Heart right ventricle (tissue), 16 donors: ENCODE results near the gene KLHL17. TPM values are rescaled to one million over a fixed set of nuclear protein-coding genes. Genes with fewer than 3 reads are reported as not detected.

Source experiments
- ATAC-seq, 8 donors: fragments of 200-7000 bp; cut with Tn5 transposase; one replicate each; pipeline ENCODE4 v1.9.1; 2020; ENCODE audit warnings: mild to moderate bottlenecking in 8 of 8, moderate library complexity in 8 of 8, moderate number of reproducible peaks in 1 of 8
- DNase-seq, 2 donors: peaks; one replicate each; pipeline ENCODE4 v3.0.0-alpha.2; 2020
- H3K27ac ChIP-seq, 10 donors: fragments of 200-600 bp; sonication (generic) in 2 of 10; one replicate each; pipeline versions ENCODE4 v1.5.0 to v1.8.0; 2020 to 2022; ENCODE audit warnings: mild to moderate bottlenecking in 3 of 10
- H3K27me3 ChIP-seq, 7 donors: fragments of 200-600 bp; one replicate each; pipeline ENCODE4 v1.8.0; 2021 to 2022; ENCODE audit warnings: mild to moderate bottlenecking in 2 of 7
- H3K36me3 ChIP-seq, 9 donors: fragments of 200-600 bp; sonication (generic) in 1 of 9; one replicate each; pipeline versions ENCODE4 v1.5.0 to v1.8.0; 2020 to 2022; ENCODE audit warnings: mild to moderate bottlenecking in 2 of 9
- H3K4me1 ChIP-seq, 9 donors: fragments of 200-600 bp; sonication (generic) in 1 of 9; one replicate each; pipeline versions ENCODE4 v1.5.0 to v1.8.0; 2020 to 2022; ENCODE audit warnings: mild to moderate bottlenecking in 4 of 9
- H3K4me3 ChIP-seq, 10 donors: fragments of 200-600 bp; sonication (generic) in 2 of 10; one replicate each; pipeline versions ENCODE4 v1.5.0 to v1.8.0; 2020 to 2022; ENCODE audit warnings: mild to moderate bottlenecking in 7 of 10, moderate library complexity in 2 of 10
- H3K9me3 ChIP-seq, 11 donors: fragments of 200-600 bp in 10 of 11; sonication (generic) in 2 of 11; one replicate each; pipeline versions ENCODE4 v1.5.0 to v1.8.0; 2013 to 2022; ENCODE audit warnings: mild to moderate bottlenecking in 2 of 11, control low read depth in 1 of 11, moderate library complexity in 1 of 11
- WGBS, 2 donors: extraction: QIAGEN DNeasy Blood & Tissue Kit; methylation state at CpG; one replicate each; pipeline ENCODE4 v1.1.7; 2013; ENCODE audit warnings: inconsistent platforms in 1 of 2; 5-methylcytosine and 5-hydroxymethylcytosine counted together
- intact Hi-C, 10 donors: fragments of 100-400 bp; cut with DNase I; formaldehyde crosslinking; loops; one replicate each; pipeline versions ENCODE4 v1.11.1 to v1.14.2; 2022
- polyA plus RNA-seq, 2 donors: library from polyadenylated mRNA; stranded (reverse); fragments of 200-250 nt; gene quantifications; one replicate each; pipeline ENCODE4 v1.2.3, GENCODE V29; 2013
- total RNA-seq, 10 donors: library from RNA; stranded (reverse); fragmentation: NEBNext Ultra II Directional in 3 of 10; extraction: Animal tissue kit (Norgen Biotek cat#: 25700) in 3 of 10; gene quantifications; one replicate each; pipeline versions ENCODE4 v1.2.1 to v1.2.4, GENCODE V29; 2021 to 2023
- TF ChIP-seq, protein P1 (sequence below), 9 donors: fragments of 200-600 bp; sonication (generic) in 2 of 9; IDR thresholded peaks; one replicate each; pipeline versions ENCODE4 v1.5.0 to v1.8.0; 2021 to 2022; ENCODE audit warnings: antibody characterized with exemption in 9 of 9, mild to moderate bottlenecking in 5 of 9, moderate library complexity in 1 of 9
- donor health status: Arrhythmogenic right ventricular cardiomyopathy.
- donor health status: ischemic (EF 13 %, LVEDD 7.1; RV severe dilation, severe dysfunction).
- donor health status: healthy with polysubstance abuse.
- donor health status: DM: no; HTN: yes; CAD: no.
- donor health status: DM: no; HTN: no; CAD: no.
- donor health status: ischemic (EF 25% LVEDD 6.9; RV normal size, moderate dysfunction).
- donor health status: ischemic (EF 25% LVEDD 5.7; RV mildly dilated, moderate dysfunction).
- donor health status: healthy.
- donor health status: DM: yes; HTN: yes; CAD: no.
- donor health status: Ischemic cardiomyopathy.
- donor health status: ischemic (EF 35%, LVEDD 5.7; RV mildly dilated, moderate dysfunction).
- donor health status: nonischemic (EF 11% LVEDD 7.7; RV severe dilation, severe dysfunction).
- donor health status: DM: yes; HTN: yes; CAD: no.
- donor health status: PGD.
- donor health status: ischemic (EF 29% LVEDD 5.4; RV normal size, mild dysfunction).
- donor health status: nonischemic (EF 23%, LVEDD 6.1; RV moderate dilation, normal function).

The KLHL17 gene
- total and polyA plus RNA-seq, 12 donors: 1.3 to 10.2 (median 3.7) TPM

DNA sequence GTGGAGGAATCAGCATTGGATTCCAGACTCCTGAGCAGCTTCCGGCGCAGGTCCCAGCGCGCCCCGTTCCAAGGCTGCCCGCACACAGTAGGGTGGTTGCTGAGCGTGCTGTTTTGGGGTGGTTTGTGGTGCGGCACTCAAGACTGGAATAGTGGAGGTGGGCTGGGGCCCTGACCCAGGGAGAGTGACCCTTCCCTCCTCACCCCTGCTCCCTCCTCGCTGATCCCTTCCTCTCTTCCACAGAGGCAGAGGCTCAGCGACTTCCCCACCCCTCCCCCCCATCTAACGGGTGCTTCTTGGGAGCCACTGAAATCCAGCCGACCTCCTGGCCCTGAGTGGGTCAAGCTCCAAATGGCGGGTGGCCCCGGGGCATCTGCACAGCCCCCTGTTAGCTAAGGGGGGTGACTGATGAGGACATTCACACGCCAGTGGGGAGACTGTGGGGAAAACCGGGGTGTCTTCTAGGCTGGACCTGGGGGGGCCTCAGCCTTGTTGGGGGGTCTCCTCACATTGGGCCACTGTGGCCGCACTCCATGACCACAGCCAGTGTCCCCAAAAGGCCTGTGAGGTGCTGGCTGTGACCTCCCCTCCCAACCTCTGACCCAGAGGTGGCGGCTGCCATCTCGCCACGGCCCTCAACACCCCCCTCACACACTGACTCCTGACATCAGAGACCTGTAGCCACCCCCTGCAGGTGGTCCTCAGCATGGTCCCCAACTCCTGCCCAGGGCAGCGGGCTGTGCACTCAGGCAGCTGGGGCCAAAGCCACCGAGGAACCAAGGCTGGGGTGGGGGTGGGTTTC, 43.4 kb downstream of the KLHL17 start:
- Histone ChIP-seq H3K4me3 (no peak overlapping the region), H3K27ac (no peak overlapping the region), H3K4me1 (peaks cover 14 to 51% (median 31%) of the 10 kb centered on the region in 9 donors), H3K27me3 (peaks cover 0 to 71% (median 0%) of the 10 kb centered on the region in 7 donors), H3K9me3 (no peaks in the 10 kb centered on the region), H3K36me3 (peaks cover 0 to 9% (median 0%) of the 10 kb centered on the region in 9 donors)
- TF ChIP-seq, protein P1, sequence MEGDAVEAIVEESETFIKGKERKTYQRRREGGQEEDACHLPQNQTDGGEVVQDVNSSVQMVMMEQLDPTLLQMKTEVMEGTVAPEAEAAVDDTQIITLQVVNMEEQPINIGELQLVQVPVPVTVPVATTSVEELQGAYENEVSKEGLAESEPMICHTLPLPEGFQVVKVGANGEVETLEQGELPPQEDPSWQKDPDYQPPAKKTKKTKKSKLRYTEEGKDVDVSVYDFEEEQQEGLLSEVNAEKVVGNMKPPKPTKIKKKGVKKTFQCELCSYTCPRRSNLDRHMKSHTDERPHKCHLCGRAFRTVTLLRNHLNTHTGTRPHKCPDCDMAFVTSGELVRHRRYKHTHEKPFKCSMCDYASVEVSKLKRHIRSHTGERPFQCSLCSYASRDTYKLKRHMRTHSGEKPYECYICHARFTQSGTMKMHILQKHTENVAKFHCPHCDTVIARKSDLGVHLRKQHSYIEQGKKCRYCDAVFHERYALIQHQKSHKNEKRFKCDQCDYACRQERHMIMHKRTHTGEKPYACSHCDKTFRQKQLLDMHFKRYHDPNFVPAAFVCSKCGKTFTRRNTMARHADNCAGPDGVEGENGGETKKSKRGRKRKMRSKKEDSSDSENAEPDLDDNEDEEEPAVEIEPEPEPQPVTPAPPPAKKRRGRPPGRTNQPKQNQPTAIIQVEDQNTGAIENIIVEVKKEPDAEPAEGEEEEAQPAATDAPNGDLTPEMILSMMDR (IDR thresholded peaks at IDR 0.05): no peak
- 87 to 88% methylated on average over 21 to 22 of the region's 22 CpGs for WGBS, 2 donors
- DNase-seq: no peak
- intact Hi-C loops: no loop called here
- no peak for ATAC-seq

DNA sequence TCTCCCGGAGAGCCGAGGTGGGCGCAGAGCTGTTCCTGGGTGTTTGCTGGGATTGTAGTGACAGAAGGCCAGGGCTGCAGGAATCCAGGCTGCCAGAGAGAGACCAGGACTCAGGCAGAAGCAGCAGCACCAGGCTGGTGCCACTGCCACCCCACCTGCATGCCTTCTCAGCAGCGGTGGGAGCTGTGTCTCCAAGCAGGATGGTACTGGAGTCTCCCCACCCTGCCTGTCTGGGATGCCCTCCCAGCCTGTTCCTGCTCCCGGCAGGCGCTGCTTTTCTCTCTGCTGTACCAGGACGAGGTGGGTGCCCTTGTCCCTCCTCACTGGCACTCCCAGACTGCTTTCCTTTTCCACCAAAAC, 44.0 kb downstream of the KLHL17 start:
- ATAC-seq (no peak), DNase-seq (no peak)
- H3K4me1 ChIP-seq: peaks cover 14 to 51% (median 31%) of the 10 kb centered on the region in 9 donors
- intact Hi-C loops: no loop called here
- H3K27ac ChIP-seq: peak overlapping the region in 2 of 10 donors; percentile 60 to 72
- TF ChIP-seq, protein P1 (IDR thresholded peaks at IDR 0.05): no peak
- H3K36me3 ChIP-seq: peaks cover 0 to 9% (median 0%) of the 10 kb centered on the region in 9 donors
- H3K4me3 ChIP-seq: no peak overlapping the region
- 55% methylated on average over 7 of the region's 7 CpGs for WGBS, 2 donors
- H3K9me3 ChIP-seq: no peaks in the 10 kb centered on the region
- peaks cover 0 to 65% (median 0%) of the 10 kb centered on the region in 7 donors for H3K27me3 ChIP-seq

DNA sequence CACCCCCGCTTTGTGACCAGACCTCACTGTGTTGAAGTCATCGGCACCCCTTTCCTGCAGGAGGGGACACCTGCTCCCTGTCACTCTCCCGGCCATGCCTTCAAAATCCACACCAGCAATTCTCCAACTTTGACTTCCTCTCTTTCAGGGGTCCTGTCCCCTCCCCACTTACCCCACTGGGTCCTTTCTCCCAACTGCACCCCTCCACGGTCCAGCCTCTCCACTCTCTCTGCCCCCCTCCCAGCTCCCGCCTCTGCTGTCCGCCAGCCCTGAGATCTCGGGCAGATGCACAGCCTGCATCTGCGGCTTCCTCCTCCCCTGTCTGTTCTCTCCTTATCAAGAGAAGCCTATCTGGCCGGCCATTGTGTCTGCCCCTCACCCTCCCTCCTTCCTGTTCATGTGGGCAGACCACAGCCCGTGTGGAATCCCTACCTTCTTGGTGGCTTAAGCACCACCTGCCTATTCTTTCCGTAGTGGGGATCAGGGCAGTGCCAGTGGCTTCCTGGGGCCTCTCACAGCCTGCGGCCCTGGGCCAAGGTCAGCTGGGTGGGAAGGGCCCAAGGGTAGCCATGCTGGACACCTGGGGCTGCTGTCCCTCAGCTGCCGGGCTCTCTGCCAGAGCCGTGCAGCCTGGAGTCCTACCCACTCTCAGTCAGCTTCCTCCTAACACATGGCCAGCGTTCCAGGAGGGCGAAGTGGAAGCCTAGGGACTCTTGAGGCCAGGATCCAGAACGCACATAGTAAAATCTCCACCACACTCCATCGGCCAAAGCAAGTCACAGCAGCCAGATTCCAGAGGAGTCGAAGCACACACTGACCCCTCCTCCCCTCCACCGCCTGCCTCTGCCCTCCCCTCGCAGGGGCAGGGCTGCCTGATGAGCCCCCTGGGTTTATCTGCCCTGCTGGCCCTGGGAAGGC, 44.7 kb downstream of the KLHL17 start:
- Histone ChIP-seq H3K27ac (peak overlapping the region in 7 of 10 donors; percentile 34 to 72 (median 56)), H3K4me3 (no peak overlapping the region), H3K4me1 (peaks cover 14 to 51% (median 28%) of the 10 kb centered on the region in 9 donors), H3K36me3 (peaks cover 0 to 9% (median 0%) of the 10 kb centered on the region in 9 donors), H3K9me3 (no peaks in the 10 kb centered on the region), H3K27me3 (peaks cover 0 to 59% (median 0%) of the 10 kb centered on the region in 7 donors)
- ATAC-seq (peak in 6 of 8 donors; percentile 7 to 50 (median 26)), DNase-seq (no peak)
- 17 to 20% methylated on average over 21 of the region's 21 CpGs for WGBS, 2 donors
- TF ChIP-seq, protein P1 (IDR thresholded peaks at IDR 0.05): no peak
- intact Hi-C loops: no loop called here

DNA sequence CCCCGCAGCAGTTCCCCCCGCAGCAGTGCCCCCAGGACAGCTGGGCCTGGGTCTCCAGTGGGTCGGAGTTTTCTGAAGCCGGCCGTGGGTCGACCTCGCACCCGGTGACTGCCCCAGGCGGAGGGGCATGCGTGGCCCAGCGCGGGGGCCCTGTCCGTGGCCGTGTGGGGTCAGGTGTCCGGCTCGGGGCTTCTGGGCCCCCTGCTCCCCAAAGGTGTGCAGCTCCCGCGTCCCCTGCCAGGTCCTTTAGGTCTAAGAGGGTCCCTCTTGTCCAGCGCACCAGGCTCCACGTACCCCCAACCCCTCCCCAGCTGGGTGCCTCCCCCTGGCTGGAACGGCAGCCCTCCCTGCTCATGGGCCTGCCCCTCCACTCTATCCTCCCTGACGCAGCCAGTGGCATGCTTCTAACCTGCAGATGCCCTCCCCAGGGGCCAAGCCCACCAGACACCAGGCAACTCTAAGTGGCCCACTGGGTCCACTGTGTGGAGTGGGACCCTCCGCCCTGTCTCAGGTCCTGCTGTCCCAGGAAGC, 45.5 kb downstream of the KLHL17 start:
- 45 to 53% methylated on average over 22 to 23 of the region's 23 CpGs for WGBS, 2 donors
- Histone ChIP-seq H3K9me3 (no peaks in the 10 kb centered on the region), H3K4me1 (peaks cover 14 to 49% (median 28%) of the 10 kb centered on the region in 9 donors), H3K27me3 (peaks cover 0 to 51% (median 0%) of the 10 kb centered on the region in 7 donors), H3K27ac (peak overlapping the region in 3 of 10 donors; percentile 49 to 72 (median 60)), H3K36me3 (peaks cover 0 to 9% (median 0%) of the 10 kb centered on the region in 9 donors), H3K4me3 (no peak overlapping the region)
- TF ChIP-seq, protein P1 (IDR thresholded peaks at IDR 0.05): no peak
- peak in 2 of 8 donors; percentile 1 to 3 for ATAC-seq
- DNase-seq: peak in 1 of 2 donors; percentile 4
- intact Hi-C loops: no loop called here
